HEK293T (cell line): ENCODE data around the gene THAP3.

Experiments used
- BHLHE40 ChIP-seq: fragments of 450-650 bp; IDR thresholded peaks from 2 replicates; pipeline ENCODE4 v1.6.1; 2016; ENCODE audit warnings: mild to moderate bottlenecking, moderate library complexity, borderline replicate concordance
- ELF4 ChIP-seq: fragments of 450-650 bp; IDR thresholded peaks from 2 replicates; pipeline ENCODE4 v1.6.1; 2017; ENCODE audit warnings: antibody characterized with exemption
- FOXK2 ChIP-seq: fragments of 450-650 bp; IDR thresholded peaks from 2 replicates; pipeline ENCODE4 v1.6.1; 2016; ENCODE audit warnings: mild to moderate bottlenecking
- FOXM1 ChIP-seq: fragments of 450-650 bp; IDR thresholded peaks from 2 replicates; pipeline ENCODE4 v1.6.1; 2017; ENCODE audit warnings: mild to moderate bottlenecking, borderline replicate concordance
- NFRKB ChIP-seq: fragments of 450-650 bp; IDR thresholded peaks from 2 replicates; pipeline ENCODE4 v1.6.1; 2016; ENCODE audit warnings: mild to moderate bottlenecking, moderate library complexity
- SP1 ChIP-seq: fragments of 450-650 bp; IDR thresholded peaks from 2 replicates; pipeline ENCODE4 v1.6.1; 2017
- SUZ12 ChIP-seq: fragments of 450-650 bp; IDR thresholded peaks from 2 replicates; pipeline ENCODE4 v1.6.1; 2016; ENCODE audit warnings: mild to moderate bottlenecking
- ZNF384 ChIP-seq: fragments of 450-650 bp; IDR thresholded peaks from 2 replicates; pipeline ENCODE4 v1.6.1; 2016

GRCh38 chr1:6622396-6623152 lies 2.1 kb upstream of the THAP3 start:
- TF ChIP-seq ZNF384 (no peak), BHLHE40 (no peak), SP1 (no peak), ELF4 (no peak), SUZ12 (no peak), FOXK2 (no peak), FOXM1 (no peak), NFRKB (no peak)
